ENCODE data around the gene C1orf50.

DNA sequence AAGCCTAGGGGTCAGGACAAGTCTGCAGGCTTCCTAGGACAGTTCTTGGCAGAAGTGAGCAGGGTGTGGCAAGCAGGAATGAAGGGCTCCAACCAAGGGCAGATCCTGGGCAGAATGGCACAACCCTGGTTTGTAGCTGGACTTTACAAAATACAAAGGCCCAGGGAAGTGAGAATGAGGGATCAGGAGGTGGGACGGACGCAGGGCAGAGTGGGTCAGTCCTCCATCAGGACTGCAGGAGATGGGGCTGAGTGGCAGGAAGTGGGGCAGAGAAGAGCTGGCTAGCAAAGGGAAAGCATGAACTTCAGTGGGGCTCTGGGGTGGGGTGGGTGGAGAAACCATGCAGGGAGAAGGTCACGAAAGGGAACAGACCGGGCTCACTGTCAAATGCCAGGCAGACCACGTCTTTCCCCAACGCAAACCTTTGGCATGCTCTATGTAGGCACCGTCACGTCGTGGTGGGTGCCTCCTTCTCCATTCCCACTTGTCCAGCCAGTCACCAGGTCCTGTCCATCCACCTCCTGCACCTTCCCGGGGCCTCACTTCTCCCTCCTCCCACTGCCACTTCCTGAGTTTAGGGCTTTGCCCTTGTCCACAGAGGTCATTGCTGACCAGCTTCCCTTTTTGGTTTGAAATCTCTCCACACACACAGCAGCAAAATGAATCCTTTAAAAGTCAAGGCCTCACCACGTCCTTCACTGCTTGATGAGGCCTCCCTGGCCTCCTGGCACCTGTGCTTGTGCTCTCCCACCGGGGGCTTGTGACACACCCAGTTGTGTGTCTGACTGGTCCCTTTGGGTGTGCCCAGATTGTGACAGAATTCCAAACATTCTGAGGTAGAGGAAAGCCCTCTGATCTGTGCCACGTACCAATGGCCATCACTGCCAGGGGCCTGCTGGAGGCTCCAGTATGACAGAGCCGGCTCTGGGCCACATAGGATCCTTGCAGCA is 18.3 kb upstream of the C1orf50 start:
- TF ChIP-seq, protein P1, sequence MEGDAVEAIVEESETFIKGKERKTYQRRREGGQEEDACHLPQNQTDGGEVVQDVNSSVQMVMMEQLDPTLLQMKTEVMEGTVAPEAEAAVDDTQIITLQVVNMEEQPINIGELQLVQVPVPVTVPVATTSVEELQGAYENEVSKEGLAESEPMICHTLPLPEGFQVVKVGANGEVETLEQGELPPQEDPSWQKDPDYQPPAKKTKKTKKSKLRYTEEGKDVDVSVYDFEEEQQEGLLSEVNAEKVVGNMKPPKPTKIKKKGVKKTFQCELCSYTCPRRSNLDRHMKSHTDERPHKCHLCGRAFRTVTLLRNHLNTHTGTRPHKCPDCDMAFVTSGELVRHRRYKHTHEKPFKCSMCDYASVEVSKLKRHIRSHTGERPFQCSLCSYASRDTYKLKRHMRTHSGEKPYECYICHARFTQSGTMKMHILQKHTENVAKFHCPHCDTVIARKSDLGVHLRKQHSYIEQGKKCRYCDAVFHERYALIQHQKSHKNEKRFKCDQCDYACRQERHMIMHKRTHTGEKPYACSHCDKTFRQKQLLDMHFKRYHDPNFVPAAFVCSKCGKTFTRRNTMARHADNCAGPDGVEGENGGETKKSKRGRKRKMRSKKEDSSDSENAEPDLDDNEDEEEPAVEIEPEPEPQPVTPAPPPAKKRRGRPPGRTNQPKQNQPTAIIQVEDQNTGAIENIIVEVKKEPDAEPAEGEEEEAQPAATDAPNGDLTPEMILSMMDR (IDR thresholded peaks at IDR 0.05), result no peak
- no peak for TF ChIP-seq POLR2A (IDR thresholded peaks at IDR 0.05)

Data from body of pancreas (tissue), 4 donors.